T-helper 22 cell (primary cell): Measurements from ENCODE around the gene KIZ.
"Not testable (repeated sequence)": the region's sequence is repeated elsewhere in the genome, so short reads cannot be mapped to it uniquely, and the experiment has no call there.

Source experiments
- DNase-seq: peaks from one replicate; pipeline ENCODE4 v3.0.0-alpha.2; 2020; ENCODE audit warnings: low read depth

The KIZ gene

DNA sequence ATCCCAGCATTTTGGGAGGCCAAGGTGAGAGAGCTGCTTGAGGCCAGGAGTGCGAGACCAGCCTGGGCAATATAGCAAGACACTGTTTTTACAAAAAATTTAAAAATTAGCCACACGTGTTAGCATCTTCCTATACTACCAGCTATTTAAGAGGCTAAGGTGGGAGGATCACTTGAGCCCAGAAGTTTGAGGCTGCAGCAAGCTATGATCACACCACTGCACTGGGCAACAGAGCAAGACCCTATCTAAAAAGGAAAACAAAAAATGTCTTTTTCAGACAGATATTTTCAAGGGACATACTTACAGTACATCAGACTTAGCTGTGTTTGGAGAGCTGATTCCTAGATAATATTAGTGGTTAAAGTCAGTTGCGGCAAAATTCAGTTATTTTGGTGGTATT is 104.3 kb downstream of the KIZ start:
- no peak for DNase-seq

DNA sequence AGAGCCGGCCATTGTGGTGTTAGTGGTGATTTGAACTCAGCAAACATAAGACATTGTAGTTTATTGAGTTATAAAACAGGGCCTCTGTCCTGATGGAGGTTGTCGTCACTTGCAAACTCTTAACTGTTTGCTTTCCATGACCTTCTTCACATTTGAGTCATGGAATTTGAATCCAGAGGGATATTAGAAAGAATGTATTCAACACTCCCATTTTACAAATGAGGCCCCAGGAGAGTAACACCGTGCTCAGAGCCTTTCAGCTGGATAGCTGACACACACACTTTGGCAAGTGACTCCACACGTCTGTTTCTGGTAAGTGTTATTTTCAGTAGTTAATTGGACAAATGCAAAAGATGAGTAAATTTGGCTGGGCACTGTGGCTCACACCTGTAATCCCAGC is 104.8 kb downstream of the KIZ start:
- DNase-seq, result no peak

DNA sequence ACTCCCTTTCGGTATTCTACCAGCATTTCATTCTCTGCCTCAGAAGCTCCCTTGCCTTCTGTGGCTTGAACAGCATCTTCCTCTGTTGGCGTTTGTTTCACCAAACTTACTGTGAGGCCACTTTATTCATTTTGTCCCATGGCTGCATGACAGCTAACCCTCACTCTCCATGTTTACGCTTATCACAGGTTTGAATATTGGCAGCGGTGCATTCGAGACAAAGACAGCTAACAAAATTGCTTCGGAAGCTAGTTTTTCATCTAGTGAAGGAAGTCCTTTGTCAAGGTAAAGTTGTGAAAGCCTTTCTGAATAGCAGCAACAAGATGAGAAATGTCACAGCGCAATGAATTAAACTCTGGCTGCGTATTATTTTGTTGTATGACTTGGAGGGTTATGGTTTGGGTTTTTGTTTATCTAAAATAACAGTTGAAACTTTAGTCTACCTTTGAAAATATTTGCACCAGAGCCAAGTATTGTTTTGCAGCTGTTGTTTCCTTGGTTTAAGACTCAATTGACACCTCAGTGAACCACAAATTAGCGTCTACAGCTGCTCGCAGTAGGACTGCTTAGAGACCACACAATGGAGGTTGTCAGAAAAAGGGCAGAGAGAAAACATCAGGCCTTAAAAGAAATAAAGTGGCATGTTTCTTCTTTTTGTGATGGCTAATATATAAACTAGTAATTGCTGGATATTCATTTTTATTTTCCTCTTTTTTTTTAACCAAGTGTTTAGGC is 106.8 kb downstream of the KIZ start:
- no peak for DNase-seq

DNA sequence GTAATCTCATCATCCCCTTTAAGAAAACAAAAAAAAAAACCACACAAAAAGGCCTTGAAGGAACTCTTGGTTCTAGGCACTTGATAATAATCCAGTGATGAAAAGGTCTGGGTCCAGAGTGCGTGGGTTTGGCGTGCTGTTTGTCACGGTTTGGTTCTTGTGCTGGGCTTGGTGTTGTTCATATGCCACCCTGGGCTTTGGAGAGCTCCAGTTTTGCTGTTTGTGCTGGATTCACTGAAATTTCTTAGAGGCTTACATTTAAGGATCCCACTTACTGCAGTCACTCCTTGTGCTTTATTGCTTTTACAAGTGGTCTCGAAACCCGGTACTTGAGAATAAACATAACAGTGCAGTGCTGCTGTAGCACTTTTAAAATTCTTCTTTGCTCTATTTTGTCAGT is 108.4 kb downstream of the KIZ start:
- DNase-seq, result no peak

DNA sequence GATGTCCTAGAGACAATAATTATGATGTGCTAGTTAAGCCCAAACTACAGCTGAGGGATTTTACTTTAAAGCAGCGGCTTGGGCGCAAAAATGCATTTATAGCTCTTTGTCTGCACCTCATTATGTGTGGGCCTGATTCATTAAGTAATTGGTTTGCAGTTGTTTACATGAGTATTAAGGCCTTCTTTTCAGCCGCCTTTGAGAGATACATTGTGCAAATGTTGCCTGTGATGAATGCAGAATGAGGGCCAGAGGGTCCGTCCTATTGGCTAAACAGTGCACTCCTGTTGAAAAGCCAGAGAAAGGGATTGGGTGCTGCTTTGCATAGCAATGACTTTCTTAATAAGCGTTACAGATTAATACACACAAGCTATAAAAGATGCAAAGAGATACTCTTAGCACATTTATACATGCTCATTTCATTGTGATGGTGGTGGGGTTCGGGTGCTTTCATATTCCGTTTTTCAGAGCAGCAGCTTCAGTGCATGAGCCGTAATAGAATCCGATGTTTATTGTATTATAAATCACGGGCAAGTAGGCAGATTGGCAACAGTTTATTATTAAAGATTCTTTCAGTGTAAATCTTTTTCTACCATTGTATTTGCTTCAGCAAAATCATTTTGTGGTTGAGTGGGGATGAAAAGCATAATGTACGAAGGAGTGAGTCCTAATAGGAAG is 109.1 kb downstream of the KIZ start:
- no peak for DNase-seq

DNA sequence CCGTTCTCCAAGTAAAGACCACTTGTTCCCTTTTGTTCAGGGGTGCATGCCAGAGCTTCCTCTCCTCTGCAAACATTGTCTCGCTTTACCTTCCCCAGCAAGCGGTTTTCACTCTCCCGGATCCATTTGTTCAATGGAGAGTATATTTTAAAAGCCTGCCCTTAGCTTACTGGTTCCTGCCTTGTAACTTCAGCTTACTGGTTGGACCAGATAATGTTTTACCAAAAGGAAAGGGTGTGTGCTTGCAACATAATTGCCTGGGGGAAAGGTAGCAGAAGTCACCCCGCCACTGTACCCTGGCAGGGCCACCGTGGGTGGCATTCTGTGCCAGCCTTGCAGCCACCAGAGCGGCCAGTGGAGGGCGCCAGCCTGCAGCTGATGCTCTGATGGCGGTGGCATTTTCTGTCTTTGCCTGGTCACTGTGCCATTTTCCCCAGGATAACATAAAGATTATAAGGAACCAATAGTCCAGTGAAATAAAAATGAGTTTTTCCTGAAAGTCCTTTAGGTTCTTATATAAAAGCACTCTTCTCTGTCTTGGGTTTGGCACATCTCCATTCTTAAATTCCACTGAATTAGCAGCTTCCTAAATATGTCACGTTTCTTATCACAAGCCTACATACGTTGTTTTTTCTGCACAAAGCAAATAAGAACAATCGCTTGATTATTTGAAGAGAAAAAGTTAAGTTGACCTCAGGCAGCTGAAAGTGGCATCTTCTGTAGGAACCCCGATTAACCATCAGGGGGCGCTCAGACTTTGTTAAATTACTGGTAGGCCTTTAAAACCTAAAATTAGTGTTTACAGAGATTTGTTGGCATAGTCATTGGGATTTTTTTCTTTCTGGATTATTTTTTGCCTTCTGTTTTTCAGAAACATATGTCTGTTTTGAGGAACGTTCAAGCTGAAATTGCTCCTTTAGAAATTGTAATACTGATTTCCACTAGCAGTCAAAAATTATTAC is 109.9 kb downstream of the KIZ start:
- peak; percentile 18 for DNase-seq

DNA sequence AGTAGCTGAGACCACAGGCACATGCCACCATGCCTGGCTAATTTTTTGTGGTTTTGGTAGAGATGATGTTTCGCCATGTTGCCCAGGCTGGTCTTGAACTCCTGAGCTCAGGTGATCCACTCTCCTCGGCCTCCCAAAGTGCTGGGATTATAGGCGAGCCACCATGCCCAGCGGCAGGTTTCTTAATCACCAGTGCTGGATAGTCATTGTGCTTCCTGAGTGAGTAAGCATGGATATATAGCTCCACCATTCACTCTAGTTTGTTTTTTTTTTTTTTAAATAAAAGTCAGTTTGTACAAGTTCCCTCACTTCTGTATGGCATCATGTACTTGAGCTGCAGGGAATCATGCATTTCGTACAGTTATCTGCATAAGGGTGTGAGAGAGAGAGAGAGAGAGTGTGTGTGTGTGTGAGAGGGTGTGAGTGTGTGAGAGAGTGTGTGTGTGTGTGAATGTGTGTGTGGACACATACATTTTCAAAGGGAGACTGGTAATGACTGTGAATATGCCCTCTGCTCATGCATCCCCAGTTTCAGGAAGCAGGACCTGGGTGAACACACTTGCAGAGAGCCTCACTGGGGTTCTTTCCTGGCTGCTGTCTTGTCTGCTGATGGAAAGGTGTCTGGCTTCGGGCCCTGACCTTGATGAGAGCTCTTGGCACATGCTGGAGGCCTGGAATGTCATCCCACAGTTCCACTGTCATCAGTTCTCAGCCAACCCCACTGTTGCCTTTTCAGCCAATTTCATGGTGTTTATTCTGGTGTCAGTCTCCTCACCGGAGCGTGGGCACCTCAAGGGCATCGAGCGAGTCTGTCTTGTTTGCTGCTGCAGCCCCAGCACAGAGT is 112.3 kb downstream of the KIZ start:
- DNase-seq, result no peak

DNA sequence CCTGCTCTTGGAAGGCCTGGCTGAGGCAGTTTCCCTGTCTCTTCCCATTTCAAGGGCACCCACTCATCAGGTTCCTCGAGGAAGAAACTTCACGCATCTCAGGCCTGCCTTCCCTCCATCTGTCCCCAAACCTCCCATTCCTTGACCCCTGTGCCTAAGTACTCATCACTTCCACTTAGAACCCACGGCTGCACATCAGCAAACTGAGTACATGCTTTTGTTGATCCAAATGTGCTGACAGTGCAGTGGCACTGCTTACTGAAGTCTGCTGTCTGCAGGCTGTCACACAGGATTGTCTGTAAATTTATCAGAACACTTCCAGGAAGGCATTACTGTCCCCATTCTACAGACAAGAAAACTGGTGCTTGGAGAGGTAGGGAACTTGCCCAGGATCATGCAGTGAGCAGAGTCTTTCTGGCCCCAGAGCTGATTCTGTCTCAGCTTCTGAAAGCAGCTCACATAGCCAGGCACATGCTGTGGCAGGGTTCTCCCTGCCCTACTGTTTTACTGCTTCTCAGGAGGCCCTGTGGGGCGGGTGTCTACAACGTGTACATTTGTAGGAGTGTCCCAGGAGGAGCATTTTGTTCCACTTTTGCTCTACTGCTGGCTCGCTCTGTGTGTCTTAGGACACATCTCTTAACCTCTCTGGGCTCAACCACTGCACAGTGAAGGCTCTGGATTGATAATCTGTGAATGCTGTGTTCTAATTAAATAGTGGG is 113.1 kb downstream of the KIZ start:
- no peak for DNase-seq

DNA sequence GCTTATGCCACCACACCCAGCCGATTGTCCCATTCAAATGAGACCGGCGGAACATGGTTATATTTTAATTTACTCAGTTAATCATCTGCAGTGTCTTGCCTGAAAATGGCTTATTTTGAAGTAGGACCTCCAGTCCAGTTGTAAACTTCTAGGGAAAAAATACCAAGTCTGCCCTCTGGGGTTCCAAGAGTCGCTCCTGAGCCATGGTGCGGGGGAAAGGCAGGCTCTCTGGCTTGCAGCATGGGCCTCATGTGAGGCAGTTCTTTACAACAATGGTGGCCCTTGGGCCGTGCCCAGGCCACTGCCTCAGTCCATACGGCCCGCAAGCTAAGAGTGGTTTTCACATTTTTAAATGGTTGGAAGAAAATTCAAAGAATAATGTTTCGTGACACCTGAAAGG is 114.5 kb downstream of the KIZ start:
- DNase-seq, result no peak

DNA sequence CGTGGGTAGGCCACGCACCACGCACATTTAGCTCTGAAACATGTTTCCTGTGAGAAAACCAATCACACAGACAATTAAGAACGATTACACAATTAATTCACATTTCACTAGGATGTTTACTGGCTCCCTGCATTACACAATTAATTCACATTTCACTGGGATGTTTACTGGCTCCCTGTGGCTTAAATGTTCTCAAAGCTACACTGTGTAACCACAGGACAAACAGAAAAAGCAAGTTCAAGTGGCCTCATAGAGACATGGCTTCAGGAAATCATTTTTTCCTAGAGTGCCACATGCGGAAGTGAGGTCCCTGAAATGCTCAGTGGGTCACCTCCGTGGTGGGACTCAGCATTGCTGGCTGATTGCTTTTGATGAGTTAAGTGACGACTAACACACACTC is 115.5 kb downstream of the KIZ start:
- no peak for DNase-seq

DNA sequence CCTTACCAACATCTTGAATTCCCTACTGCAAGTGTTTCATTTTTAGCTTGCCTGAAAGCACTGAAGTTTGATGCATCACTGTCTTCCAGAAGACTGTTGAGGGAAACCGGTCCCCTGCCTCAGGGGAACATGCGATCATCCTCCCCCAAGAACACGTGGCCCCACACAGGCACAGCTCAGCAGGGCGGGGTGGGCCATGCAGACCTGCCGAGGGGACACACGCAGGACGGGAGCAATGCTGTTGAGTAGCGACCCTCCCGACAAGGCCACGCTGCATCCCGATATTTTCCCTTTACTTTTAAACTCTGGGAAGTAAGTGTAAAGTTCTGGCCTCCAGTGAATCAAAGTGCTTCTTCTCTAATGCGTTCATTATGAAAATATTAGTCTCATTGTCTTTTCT is 117.9 kb downstream of the KIZ start:
- DNase-seq, result no peak

DNA sequence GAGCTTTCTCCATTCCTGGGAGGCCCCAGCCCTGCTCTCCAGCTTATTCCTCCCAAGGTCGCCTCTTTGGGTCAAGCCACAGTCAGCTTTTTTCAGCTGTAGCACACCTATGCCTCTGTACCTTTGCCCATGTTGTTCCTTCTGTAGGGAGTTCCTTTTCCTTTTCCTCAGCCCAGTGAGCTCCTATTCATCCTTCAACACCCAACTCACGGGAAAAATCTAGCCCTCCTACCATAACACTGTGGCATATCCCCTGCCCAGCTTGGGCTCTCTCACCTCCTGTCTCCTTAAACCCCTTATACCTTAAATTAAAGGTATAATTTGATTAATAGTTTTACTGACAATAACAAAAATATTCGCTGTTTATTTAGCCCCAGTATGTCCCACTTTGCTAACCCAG is 118.9 kb downstream of the KIZ start:
- no peak for DNase-seq

DNA sequence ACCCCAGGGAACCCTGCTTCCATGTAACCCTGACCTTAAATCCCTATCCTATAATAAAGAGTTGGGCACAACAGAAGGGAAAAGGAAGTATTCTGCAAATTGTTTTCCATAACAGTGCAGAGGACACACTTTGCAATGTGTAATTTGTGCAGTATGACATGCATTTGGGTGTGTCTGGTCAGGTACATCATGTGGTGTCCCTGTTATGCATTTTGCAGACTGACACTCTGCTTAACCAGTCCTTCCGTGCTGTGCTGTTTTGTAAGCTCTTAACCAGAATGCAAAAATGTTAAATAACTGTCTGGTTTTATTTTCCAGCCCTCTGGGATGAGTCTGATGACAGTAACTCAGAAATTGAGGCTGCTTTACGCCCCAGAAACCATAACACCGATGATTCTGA is 120.3 kb downstream of the KIZ start:
- no peak for DNase-seq

DNA sequence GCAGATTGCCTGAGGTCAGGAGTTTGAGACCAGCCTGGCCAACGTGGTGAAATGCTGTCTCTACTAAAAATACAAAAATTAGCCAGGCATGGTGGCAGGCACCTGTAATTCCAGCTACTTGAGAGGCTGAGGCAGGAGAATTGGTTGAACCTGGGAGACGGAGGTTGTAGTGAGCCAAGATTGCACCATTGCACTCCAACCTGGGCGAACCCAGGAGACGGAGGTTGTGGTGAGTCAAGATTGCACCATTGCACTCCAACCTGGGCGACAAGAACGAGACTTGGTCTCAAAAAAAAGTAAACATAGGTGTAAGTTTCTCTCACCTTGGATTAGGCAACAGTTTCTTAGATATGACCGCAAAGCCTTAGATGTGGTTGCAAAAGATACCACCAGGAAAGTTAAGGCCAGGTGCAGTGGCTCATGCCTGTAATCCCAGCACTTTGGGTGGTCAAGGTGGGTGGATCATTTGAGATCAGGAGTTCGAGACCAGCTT is 121.8 kb downstream of the KIZ start:
- DNase-seq, result not testable (repeated sequence)

DNA sequence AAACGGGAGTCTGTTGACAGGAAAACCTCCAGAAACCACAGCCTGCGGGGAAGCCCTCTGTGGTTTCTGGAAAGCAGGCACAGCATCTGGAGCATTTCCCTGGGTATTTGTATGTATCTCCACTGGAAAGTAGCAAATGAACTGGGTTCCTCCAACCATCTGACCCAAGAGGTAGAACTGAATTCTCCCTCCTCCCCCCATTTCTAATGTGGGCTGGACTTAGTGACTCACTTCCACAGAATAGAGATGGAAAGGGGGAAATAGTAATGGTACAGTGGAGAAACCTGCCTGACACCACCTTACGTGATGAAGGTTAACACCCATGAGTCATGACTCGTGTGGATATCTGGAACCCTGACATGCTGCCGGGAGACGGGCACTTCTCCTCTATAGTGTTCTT is 125.4 kb downstream of the KIZ start:
- DNase-seq, result no peak

DNA sequence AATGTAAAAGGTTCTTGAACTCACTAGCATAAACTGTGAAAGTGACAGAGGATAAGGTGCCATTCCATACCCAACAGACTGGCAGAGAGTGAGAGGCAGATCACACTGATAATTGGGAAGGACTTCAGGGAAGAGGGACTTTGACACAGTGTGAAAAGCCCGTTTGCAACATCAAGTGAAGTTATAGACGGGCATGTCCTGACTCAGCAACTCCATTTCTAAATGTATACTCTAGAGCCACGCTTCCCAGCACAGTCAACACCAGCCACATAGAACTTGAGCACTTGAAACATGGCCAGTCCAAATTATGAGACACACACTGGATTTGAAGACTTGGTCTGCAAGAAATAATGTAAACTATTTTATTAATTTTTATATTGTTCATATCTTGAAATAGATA is 131.3 kb downstream of the KIZ start:
- DNase-seq, result no peak

DNA sequence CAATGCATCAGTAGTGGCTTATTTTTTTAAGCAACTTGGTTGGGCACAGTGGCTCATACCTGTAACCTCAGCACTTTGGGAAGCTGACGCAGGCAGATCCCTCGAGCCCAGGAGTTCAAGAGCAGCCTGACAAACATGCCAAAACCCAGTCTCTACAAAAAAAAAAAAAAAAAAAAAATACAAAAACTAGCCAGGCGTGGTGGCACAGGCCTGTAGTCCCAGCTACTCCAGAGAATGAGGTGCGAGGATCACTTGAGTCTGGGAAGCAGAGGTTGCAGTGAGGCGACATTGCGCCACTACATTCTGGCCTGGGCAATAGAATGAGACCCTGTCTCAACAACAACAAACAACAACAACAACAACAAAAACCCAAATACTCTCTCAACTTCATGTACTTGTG is 132.5 kb downstream of the KIZ start:
- no peak for DNase-seq

DNA sequence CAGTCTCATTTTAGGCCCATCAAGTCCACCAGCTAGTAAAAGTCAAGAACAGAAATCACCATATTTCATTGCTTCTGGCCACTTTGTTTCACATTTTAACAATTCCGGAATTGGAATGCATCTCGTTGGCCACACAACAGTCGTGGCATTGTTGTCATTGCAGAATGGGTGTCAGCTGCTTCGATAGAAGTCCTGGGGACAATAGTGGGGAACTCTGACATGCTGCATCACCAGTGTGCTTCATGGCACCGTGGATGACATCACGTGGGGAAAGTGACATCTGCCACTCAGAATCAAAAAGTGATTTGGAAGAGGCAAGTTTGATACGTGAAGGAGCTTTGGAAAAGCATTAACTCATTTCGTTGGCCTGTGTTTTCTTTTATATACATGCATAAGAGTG is 133.5 kb downstream of the KIZ start:
- no peak for DNase-seq

DNA sequence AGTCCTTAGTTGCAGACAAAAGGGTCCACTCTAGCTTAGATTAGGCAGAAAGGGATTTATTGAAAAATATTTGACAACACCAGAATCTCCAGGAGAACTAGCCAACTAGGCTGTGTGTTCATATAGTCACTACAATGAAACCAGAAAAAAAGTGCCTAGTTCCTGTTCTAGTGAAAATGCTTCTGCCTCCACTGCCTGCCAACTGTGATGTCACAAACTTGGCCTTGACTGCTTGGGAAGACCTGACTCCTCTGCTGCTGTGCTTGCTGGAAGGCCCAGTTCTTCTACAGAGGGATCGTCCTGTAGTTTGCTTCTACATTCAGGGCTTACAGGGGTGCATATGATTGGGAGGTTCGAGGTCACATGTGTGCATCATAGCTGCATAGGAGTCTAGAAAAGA is 136.9 kb downstream of the KIZ start:
- no peak for DNase-seq

DNA sequence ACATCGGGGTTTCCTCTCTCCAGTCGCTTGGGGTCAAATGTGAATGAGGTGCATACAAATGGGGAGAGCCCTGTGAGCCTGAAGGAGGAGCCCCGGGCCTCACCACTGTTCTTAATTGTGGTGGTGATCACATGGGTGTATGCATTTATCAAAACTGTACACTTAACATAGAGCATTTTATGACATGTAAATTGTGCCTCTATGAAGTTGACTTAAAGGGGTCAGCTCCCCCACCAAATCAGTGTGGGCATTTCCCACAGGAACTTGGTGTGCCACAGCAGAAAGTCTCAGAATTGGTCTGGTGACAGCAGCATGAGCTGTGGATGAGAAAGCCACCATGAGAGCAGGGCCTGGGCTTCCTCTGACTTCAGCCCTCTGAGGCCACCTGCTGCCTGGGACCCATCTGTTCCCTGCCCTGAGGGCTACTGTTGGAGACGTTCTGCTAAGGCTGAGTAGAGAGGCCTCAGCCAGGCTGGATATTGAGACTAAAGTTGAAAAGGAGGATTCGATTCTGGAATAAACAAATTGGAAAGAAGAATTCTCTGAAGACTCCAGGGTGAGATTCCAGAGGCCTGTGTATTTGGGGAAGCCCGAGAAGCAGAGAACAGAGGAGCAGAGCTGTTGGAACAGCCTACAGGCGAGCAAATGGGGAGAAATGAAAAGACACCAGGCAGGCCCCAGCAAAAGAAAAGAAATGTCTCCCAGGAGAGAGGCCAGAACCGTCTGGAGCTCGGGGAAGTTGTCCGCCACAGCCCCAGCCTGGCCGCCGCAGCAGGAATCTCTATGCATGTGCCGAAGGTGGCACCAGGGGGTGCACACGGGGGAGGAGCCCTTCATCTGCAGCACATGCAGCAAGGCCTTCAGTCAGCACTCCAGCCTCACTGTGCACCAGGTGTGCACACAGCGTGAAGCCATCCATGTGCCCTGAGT is 139.6 kb downstream of the KIZ start:
- DNase-seq, result no peak
